Body of pancreas (tissue), 4 donors: ENCODE results near the gene NEURL1. TPM values are rescaled to one million over a fixed set of nuclear protein-coding genes. Genes with fewer than 3 reads are reported as not detected.
A peak's percentile ranks its signal among the peaks of the same experiment; 100 is the strongest.

Experiments
- ATAC-seq: fragments of 150-250 bp; one replicate; pipeline ENCODE4 v1.9.1; 2016
- DNase-seq, 4 donors: peaks; one replicate each; pipeline ENCODE4 v3.0.0-alpha.2; 2019
- H3K27ac ChIP-seq, 4 donors: fragments of 200-600 bp; sonication (generic); 1 replicate in 3 of 4; 2 replicates in 1 of 4; pipeline versions ENCODE4 v1.5.1 to v1.6.1; 2016 to 2019; ENCODE audit warnings: mild to moderate bottlenecking in 1 of 4, mixed read lengths in 1 of 4, moderate library complexity in 1 of 4
- H3K27me3 ChIP-seq, 2 donors: fragments of 200-600 bp; sonication (generic); one replicate each; pipeline ENCODE4 v1.6.0; 2016; ENCODE audit warnings: mild to moderate bottlenecking in 1 of 2
- H3K36me3 ChIP-seq, 2 donors: fragments of 200-600 bp; sonication (generic); replicated peaks in 1 of 2; 2 replicates each; pipeline ENCODE4 v1.5.1; 2016; ENCODE audit warnings: low read depth in 2 of 2; ENCODE audit not compliant: insufficient read depth in 1 of 2
- H3K4me1 ChIP-seq: fragments of 200-600 bp; sonication (generic); one replicate; pipeline ENCODE4 v1.6.0; 2016
- H3K4me3 ChIP-seq, 2 donors: fragments of 200-600 bp; sonication (generic); 1 replicate in 1 of 2; 2 replicates in 1 of 2; pipeline ENCODE4 v1.5.1; 2016 to 2019
- H3K9me3 ChIP-seq, 3 donors: fragments of 200-600 bp; sonication (generic); 1 replicate in 2 of 3; 2 replicates in 1 of 3; pipeline ENCODE4 v1.5.1; 2016
- CTCF ChIP-seq, 7 experiments: fragments of 450-650 bp in 4 of 7; fragments of 200-600 bp in 3 of 7; sonication (generic) in 3 of 7; IDR thresholded peaks; one replicate each; pipeline ENCODE4 v1.5.1; 2016 to 2019; ENCODE audit warnings: antibody characterized with exemption in 7 of 7
- POLR2A ChIP-seq, 3 donors: fragments of 450-650 bp; IDR thresholded peaks; one replicate each; pipeline ENCODE4 v1.6.1; 2016; ENCODE audit warnings: antibody characterized with exemption in 3 of 3, mild to moderate bottlenecking in 2 of 3
- WGBS, 2 donors: methylation state at CpG; one replicate each; pipeline ENCODE4 v1.1.5; 2017; 5-methylcytosine and 5-hydroxymethylcytosine counted together
- intact Hi-C: fragments of 100-400 bp; cut with DNase I; formaldehyde crosslinking; loops from one replicate; pipeline ENCODE4 v1.15.1; 2023
- total RNA-seq, 2 donors: library from RNA; depleted of rRNA; stranded (reverse); fragments of >200 nt; gene quantifications; one replicate each; pipeline ENCODE4 v1.1.0, GENCODE V29; 2016

NEURL1 gene
- total RNA-seq, 2 donors from 2014 or later, result 25.1 to 25.7 TPM

GRCh38 chr10:103614306-103615158, 121.0 kb downstream of the NEURL1 start:
- intact Hi-C loops, result no loop called here
- Histone ChIP-seq H3K27me3 (no peaks in the 10 kb centered on the region), H3K4me1 (peaks cover 14% of the 10 kb centered on the region), H3K4me3 (no peak overlapping the region), H3K36me3 (no peaks in the 10 kb centered on the region), H3K9me3 (no peaks in the 10 kb centered on the region), H3K27ac (peak overlapping the region in 2 of 4 donors; percentile 19 to 28)
- ATAC-seq (no peak), DNase-seq (no peak)
- no peak for TF ChIP-seq CTCF (IDR thresholded peaks at IDR 0.05)
- TF ChIP-seq POLR2A (IDR thresholded peaks at IDR 0.05), result no peak
- WGBS, 2 donors, result 73 to 75% methylated on average over 14 of the region's 14 CpGs

GRCh38 chr10:103616705-103617601, 123.4 kb downstream of the NEURL1 start:
- intact Hi-C loops, result no loop called here
- Histone ChIP-seq H3K27me3 (no peaks in the 10 kb centered on the region), H3K27ac (no peak overlapping the region), H3K4me1 (peaks cover 17% of the 10 kb centered on the region), H3K9me3 (no peaks in the 10 kb centered on the region), H3K36me3 (no peaks in the 10 kb centered on the region), H3K4me3 (no peak overlapping the region)
- DNase-seq (peak; percentile 32 to 55 (median 38)), ATAC-seq (peak; percentile 33)
- 79 to 81% methylated on average over 15 to 19 of the region's 20 CpGs for WGBS, 2 donors
- TF ChIP-seq CTCF (IDR thresholded peaks at IDR 0.05), result no peak
- no peak for TF ChIP-seq POLR2A (IDR thresholded peaks at IDR 0.05)

GRCh38 chr10:103617602-103618385, 124.3 kb downstream of the NEURL1 start:
- 86 to 92% methylated on average over 6 to 13 of the region's 13 CpGs for WGBS, 2 donors
- DNase-seq, result no peak
- intact Hi-C loops, result no loop called here
- no peak for ATAC-seq
- Histone ChIP-seq H3K9me3 (no peaks in the 10 kb centered on the region), H3K36me3 (no peaks in the 10 kb centered on the region), H3K27me3 (no peaks in the 10 kb centered on the region), H3K4me1 (peaks cover 17% of the 10 kb centered on the region), H3K27ac (peak overlapping the region in 1 of 4 donors; percentile 44), H3K4me3 (no peak overlapping the region)
- TF ChIP-seq POLR2A (IDR thresholded peaks at IDR 0.05) (no peak), CTCF (IDR thresholded peaks at IDR 0.05) (no peak)

GRCh38 chr10:103618575-103619423, 125.3 kb downstream of the NEURL1 start:
- intact Hi-C loops, result no loop called here
- H3K27ac ChIP-seq, result peak overlapping the region in 2 of 4 donors; percentile 16 to 44
- H3K4me1 ChIP-seq, result peaks cover 17% of the 10 kb centered on the region
- H3K9me3 ChIP-seq, result no peaks in the 10 kb centered on the region
- ATAC-seq (peak; percentile 47), DNase-seq (peak; percentile 29 to 63 (median 46))
- H3K36me3 ChIP-seq, result no peaks in the 10 kb centered on the region
- TF ChIP-seq POLR2A (IDR thresholded peaks at IDR 0.05) (no peak), CTCF (IDR thresholded peaks at IDR 0.05) (no peak)
- H3K27me3 ChIP-seq, result no peaks in the 10 kb centered on the region
- H3K4me3 ChIP-seq, result no peak overlapping the region
- 51 to 88% methylated on average over 5 to 19 of the region's 19 CpGs for WGBS, 2 donors
